Osteoblast (primary cell): ENCODE measurements around the gene CYP2A6. TPM values are rescaled to one million over a fixed set of nuclear protein-coding genes. Genes with fewer than 3 reads are reported as not detected.
A peak's percentile ranks its signal among the peaks of the same experiment; 100 is the strongest.
"Not testable (repeated sequence)": the region's sequence is repeated elsewhere in the genome, so short reads cannot be mapped to it uniquely, and the experiment has no call there.

ENCODE experiments used
- DNase-seq: peaks from one replicate; pipeline ENCODE4 v3.0.0; 2011; ENCODE audit warnings: low spot score, mixed read lengths; ENCODE audit not compliant: insufficient read length; ENCODE audit errors: missing footprints
- H2AFZ ChIP-seq: 2 replicates; pipeline ENCODE4 v1.6.0; 2011; ENCODE audit warnings: mild to moderate bottlenecking, low read length
- H3K27ac ChIP-seq: 2 replicates; pipeline ENCODE4 v1.5.1; 2011; ENCODE audit warnings: mild to moderate bottlenecking, low read depth, low read length, moderate library complexity
- H3K27me3 ChIP-seq: 2 replicates; pipeline ENCODE4 v1.6.0; 2012; ENCODE audit warnings: mild to moderate bottlenecking, control low read depth, inconsistent platforms, low read length, moderate library complexity; ENCODE audit not compliant: insufficient read depth
- H3K36me3 ChIP-seq: 2 replicates; pipeline ENCODE4 v1.5.1; 2011; ENCODE audit warnings: mild to moderate bottlenecking, low read length, control low read depth, moderate library complexity; ENCODE audit not compliant: insufficient read depth
- H3K4me1 ChIP-seq: 2 replicates; pipeline ENCODE4 v1.5.1; 2011; ENCODE audit warnings: mild to moderate bottlenecking, low read length, control low read depth, moderate library complexity; ENCODE audit not compliant: insufficient read depth
- H3K4me2 ChIP-seq: 2 replicates; pipeline ENCODE4 v1.6.0; 2011; ENCODE audit warnings: mild to moderate bottlenecking, low read length; ENCODE audit not compliant: insufficient read depth
- H3K4me3 ChIP-seq: fragments of 200-600 bp; sonication (generic); 3 replicates; pipeline ENCODE4 v1.5.1; 2012; ENCODE audit warnings: mild to moderate bottlenecking, low read length, inconsistent platforms; ENCODE audit not compliant: insufficient read depth
- H3K79me2 ChIP-seq: 2 replicates; pipeline ENCODE4 v1.6.0; 2012; ENCODE audit warnings: mild to moderate bottlenecking, low read length, control low read depth, inconsistent platforms; ENCODE audit not compliant: insufficient read depth
- H3K9me3 ChIP-seq: 2 replicates; pipeline ENCODE4 v1.5.1; 2011; ENCODE audit warnings: low read depth, low read length, control low read depth
- H4K20me1 ChIP-seq: 2 replicates; pipeline ENCODE4 v1.6.0; 2012; ENCODE audit warnings: mild to moderate bottlenecking, low read length, control low read depth; ENCODE audit not compliant: insufficient read depth
- total RNA-seq: library from RNA; depleted of rRNA; stranded (reverse); fragments of >200 nt; gene quantifications from 2 replicates; pipeline ENCODE4 v1.2.3, GENCODE V29; 2012
- TF ChIP-seq, protein P1 (sequence below): IDR thresholded peaks from 2 replicates; pipeline ENCODE4 v1.5.1; 2011; ENCODE audit warnings: mild to moderate bottlenecking, low read depth, low read length, moderate library complexity; ENCODE audit errors: extremely low read depth

CYP2A6 gene
- total RNA-seq, 1 donor: not detected

DNA sequence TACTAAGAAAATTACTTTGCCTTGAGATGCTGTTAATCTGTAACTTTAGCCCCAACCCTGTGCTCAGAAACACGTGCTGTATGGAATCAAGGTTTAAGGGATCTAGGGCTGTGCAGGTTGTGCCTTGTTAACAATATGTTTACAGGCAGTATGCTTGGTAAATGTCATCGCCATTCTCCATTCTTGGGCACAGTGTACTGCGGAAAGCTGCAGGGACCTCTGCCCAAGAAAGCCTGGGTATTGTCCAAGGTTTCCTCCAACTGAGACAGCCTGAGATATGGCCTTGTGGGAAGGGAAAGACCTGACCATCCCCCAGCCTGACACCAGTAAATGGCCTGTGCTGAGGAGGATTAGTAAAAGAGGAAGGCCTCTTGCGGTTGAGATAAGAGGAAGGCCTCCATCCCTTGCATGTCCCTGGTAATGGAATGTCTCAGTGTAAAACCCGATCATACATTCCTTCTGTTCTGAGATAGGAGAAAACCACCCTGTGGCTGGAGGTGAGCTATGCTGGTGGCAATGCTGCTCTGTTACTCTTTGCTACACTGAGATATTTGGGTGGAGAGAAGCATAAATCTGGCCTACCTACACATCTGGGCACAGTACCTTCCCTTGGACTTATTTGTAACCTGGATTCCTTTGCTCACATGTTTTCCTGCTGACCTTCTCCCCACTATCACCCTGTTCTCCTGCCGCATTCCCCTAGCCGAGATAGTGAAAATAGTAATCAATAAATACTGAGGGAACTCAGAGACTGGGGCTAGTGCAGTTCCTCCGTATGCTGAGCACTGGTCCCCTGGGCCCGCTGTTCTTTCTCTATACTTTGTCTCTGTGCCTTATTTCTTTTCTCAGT lies 27.3 kb downstream of the CYP2A6 start:
- H4K20me1 ChIP-seq, DNase-seq, H3K4me2 ChIP-seq: not testable (repeated sequence)

DNA sequence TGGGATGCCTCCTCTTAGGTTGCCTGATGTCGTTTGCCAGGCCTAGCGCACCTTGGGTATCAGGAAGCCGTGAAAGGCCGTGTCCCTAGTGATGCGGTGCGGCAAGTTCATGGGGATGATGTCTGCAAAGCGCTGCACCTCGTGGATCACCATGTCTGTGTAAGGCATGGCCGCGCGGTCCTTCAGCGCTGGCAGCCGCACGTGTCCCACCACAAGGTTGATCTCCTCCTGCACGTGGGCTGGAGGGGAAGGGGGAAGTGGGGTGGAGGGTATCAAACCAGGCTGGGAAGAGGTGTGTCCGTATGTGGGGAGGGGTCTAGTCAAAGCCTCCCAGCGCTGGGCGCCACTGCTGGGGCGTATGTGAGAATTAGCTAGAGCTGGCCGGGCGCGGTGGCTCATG lies 28.1 kb downstream of the CYP2A6 start:
- Histone ChIP-seq H3K4me2 (no peak overlapping the region), H3K9me3 (no peaks in the 10 kb centered on the region), H3K36me3 (peaks cover 5% of the 10 kb centered on the region), H3K79me2 (no peaks in the 10 kb centered on the region), H3K4me3 (no peak overlapping the region), H3K4me1 (no peaks in the 10 kb centered on the region), H3K27me3 (no peaks in the 10 kb centered on the region), H2AFZ (no peak overlapping the region), H3K27ac (no peak overlapping the region), H4K20me1 (no peaks in the 10 kb centered on the region)
- TF ChIP-seq, protein P1, sequence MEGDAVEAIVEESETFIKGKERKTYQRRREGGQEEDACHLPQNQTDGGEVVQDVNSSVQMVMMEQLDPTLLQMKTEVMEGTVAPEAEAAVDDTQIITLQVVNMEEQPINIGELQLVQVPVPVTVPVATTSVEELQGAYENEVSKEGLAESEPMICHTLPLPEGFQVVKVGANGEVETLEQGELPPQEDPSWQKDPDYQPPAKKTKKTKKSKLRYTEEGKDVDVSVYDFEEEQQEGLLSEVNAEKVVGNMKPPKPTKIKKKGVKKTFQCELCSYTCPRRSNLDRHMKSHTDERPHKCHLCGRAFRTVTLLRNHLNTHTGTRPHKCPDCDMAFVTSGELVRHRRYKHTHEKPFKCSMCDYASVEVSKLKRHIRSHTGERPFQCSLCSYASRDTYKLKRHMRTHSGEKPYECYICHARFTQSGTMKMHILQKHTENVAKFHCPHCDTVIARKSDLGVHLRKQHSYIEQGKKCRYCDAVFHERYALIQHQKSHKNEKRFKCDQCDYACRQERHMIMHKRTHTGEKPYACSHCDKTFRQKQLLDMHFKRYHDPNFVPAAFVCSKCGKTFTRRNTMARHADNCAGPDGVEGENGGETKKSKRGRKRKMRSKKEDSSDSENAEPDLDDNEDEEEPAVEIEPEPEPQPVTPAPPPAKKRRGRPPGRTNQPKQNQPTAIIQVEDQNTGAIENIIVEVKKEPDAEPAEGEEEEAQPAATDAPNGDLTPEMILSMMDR: no peak
- DNase-seq: no peak

More for the DNA sequence above, 27.3 kb downstream of the CYP2A6 start:
- H3K27me3 ChIP-seq, H2AFZ ChIP-seq, H3K27ac ChIP-seq, H3K36me3 ChIP-seq, H3K9me3 ChIP-seq, H3K4me1 ChIP-seq, H3K4me3 ChIP-seq, H3K79me2 ChIP-seq: not testable (repeated sequence)

DNA sequence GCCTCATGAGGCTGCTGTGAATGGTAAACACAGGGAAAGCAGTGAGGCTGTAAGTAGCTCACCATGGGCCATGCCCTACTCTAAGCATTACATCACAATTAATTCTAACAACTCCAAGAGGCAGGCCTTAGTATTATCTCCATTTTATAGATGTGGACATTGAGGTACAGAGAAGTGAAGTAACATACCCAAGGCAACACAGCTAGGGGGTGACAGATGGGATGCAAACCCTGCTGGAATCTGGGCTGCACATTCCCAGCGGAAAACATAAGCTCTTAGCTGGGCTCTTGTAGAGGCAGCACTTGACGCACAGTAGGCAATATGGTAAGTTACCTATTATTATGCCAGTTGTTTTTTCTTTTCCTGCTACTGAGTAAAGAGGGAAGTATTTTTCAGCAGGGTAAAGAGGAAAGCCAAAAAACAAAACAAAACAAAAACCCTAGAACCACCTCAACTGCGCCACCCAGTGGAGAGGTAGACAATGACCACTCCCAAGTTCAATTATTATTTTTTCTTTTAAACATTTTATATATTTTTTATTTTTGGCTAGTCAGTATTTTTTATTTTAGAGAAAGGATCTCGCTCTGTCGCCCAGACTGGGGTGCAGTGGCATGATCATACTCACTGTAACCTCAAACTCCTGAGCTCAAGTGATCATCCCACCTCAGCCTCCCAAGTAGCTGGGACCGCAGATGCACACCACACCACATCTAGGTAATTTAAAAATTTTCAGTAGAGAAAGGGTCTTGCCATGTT lies 30.6 kb downstream of the CYP2A6 start:
- not testable (repeated sequence) for H2AFZ ChIP-seq, H4K20me1 ChIP-seq, H3K9me3 ChIP-seq, H3K4me3 ChIP-seq, H3K4me1 ChIP-seq, H3K79me2 ChIP-seq, H3K27ac ChIP-seq, H3K27me3 ChIP-seq, H3K36me3 ChIP-seq, H3K4me2 ChIP-seq
- TF ChIP-seq, protein P1: peak; percentile 71
- DNase-seq: peak; percentile 25

DNA sequence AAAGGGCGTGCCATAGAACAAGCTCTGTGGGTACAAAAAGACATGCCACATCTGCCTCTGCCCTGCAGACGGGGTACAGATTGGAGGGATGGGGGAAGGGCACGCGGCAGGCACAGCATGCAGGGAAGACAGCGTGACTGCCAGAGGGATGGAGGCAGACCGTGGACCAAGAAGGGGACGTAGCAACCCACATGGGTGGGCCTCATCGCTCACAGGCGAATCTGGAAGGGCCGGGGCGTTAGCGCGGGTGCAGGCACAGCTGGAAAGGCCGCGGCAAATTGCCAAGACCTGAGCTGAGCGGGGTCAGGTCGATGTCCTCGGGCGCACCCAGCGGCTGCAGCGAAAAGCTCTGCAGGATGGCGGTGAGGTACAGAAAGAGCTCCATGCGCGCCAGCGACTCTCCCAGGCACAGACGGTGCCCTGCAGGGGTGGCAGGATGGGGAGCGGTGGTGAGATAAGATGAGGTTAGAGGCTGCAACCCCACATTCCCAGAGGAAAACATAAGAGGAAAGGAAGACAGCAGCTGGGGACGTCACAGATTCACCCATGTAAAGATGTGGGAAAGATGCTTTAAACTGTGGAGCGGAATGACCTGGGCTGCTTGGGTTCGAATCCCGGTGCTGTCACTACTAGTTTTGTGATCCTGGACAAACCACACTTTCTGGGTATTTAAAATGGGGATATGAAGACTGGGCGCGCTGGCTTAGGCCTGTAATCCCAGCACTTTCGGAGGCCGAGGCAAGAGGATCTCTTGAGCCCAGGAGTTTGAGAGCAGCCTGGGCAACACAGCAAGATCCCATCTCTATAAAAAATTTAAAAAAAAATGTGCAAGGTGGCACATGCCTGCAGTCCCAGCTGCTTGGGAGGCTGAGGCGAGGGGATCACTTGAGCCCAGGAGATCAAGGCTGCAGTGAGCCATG lies 31.5 kb downstream of the CYP2A6 start:
- H3K9me3 ChIP-seq, H3K36me3 ChIP-seq, H4K20me1 ChIP-seq, H2AFZ ChIP-seq, DNase-seq, H3K27me3 ChIP-seq, H3K27ac ChIP-seq, H3K4me1 ChIP-seq, H3K79me2 ChIP-seq: not testable (repeated sequence)
- Histone ChIP-seq H3K4me3 (peak overlapping the region; percentile 60), H3K4me2 (peak overlapping the region; percentile 77)
- TF ChIP-seq, protein P1: peak; percentile 32
